Naive thymus-derived CD8-positive, alpha-beta T cell (primary cell): Measurements from ENCODE around the gene CCDC8. TPM values are rescaled to one million over a fixed set of nuclear protein-coding genes. Genes with fewer than 3 reads are reported as not detected.

Experiments used
- ATAC-seq, 2 donors: fragments of 150-1000 bp; cut with Tn5 transposase in 1 of 2; sonication (Bioruptor Pico), chemical (Tn5 transposase) in 1 of 2; 1 replicate in 1 of 2; 2 replicates in 1 of 2; pipeline ENCODE4 v1.10.0; 2021; ENCODE audit warnings: mild to moderate bottlenecking in 2 of 2, moderate library complexity in 2 of 2
- POLR2A ChIA-PET: fragments of 350-600 bp; sonication (Branson Sonifier 250); formaldehyde crosslinking; loops from one replicate; lab custom pipeline; 2021; ENCODE audit warnings: antibody characterized with exemption; lab: Charles Lee
- DNase-seq, 10 donors: peaks; one replicate each; pipeline versions ENCODE4 v3.0.0 to v3.0.0-alpha.2; 2020 to 2022
- H3K27ac Mint-ChIP-seq, 10 donors: one replicate each; pipeline ENCODE4 v1.8.0; 2020 to 2022; ENCODE audit warnings: mild to moderate bottlenecking in 10 of 10, mixed read lengths in 10 of 10, moderate library complexity in 4 of 10, inconsistent platforms in 1 of 10
- H3K27me3 Mint-ChIP-seq, 5 donors: one replicate each; pipeline ENCODE4 v1.8.0; 2021 to 2022; ENCODE audit warnings: mixed read lengths in 5 of 5
- H3K36me3 Mint-ChIP-seq, 3 donors: one replicate each; pipeline ENCODE4 v1.8.0; 2020 to 2022; ENCODE audit warnings: mixed read lengths in 3 of 3, mild to moderate bottlenecking in 2 of 3, inconsistent platforms in 1 of 3
- H3K4me1 Mint-ChIP-seq, 4 donors: one replicate each; pipeline ENCODE4 v1.8.0; 2021 to 2022; ENCODE audit warnings: mixed read lengths in 4 of 4
- H3K4me3 Mint-ChIP-seq, 10 donors: one replicate each; pipeline ENCODE4 v1.8.0; 2020 to 2022; ENCODE audit warnings: mild to moderate bottlenecking in 10 of 10, mixed read lengths in 10 of 10, moderate library complexity in 6 of 10, inconsistent platforms in 1 of 10
- H3K9me3 Mint-ChIP-seq, 9 donors: one replicate each; pipeline ENCODE4 v1.8.0; 2020 to 2022; ENCODE audit warnings: mixed read lengths in 9 of 9, mild to moderate bottlenecking in 3 of 9, inconsistent platforms in 1 of 9, moderate library complexity in 1 of 9
- polyA plus RNA-seq, 3 donors: library from polyadenylated mRNA; unstranded; fragments of 300-500 nt; fragmentation: Illumina TruSeq; gene quantifications; one replicate each; pipeline ENCODE4 v1.2.3, GENCODE V29; 2021
- total RNA-seq, 8 experiments: library from RNA in 2 of 8; stranded (reverse) in 2 of 8; gene quantifications; one replicate each; pipeline ENCODE4 v1.2.3 and lab custom pipeline; 2021 to 2026

CCDC8 gene
- total and polyA plus RNA-seq, 5 experiments from 2014 or later: not detected

- ATAC-seq: peak in 1 of 2 donors; percentile 43
- peak in 2 of 10 donors; percentile 12 to 14 for DNase-seq
- no peaks in the 10 kb centered on the region for H3K27me3 Mint-ChIP-seq
- H3K36me3 Mint-ChIP-seq: peaks cover 0 to 50% (median 5%) of the 10 kb centered on the region in 3 donors
- no peaks in the 10 kb centered on the region for H3K9me3 Mint-ChIP-seq
- POLR2A ChIA-PET: no interaction called here
- no peak overlapping the region for H3K4me3 Mint-ChIP-seq
- H3K27ac Mint-ChIP-seq: peak overlapping the region in 3 of 10 donors; percentile 15 to 41 (median 20)
- peaks cover 14 to 31% (median 18%) of the 10 kb centered on the region in 4 donors for H3K4me1 Mint-ChIP-seq
These were observed 39.6 kb downstream of the CCDC8 start for GRCh38 chr19:46373491-46374359.

GRCh38 chr19:46372901-46373490 is 40.4 kb downstream of the CCDC8 start:
- no peak for ATAC-seq
- H3K4me1 Mint-ChIP-seq: peaks cover 15 to 33% (median 19%) of the 10 kb centered on the region in 4 donors
- H3K36me3 Mint-ChIP-seq: peaks cover 0 to 45% (median 2%) of the 10 kb centered on the region in 3 donors
- H3K27ac Mint-ChIP-seq: no peak overlapping the region
- POLR2A ChIA-PET: interaction anchor here (1.2 kb wide), 1 partner anchor 11 kb away, joined by 3 read pairs; no protein-coding TSS in a partner anchor
- no peak for DNase-seq
- no peak overlapping the region for H3K4me3 Mint-ChIP-seq
- H3K9me3 Mint-ChIP-seq: no peaks in the 10 kb centered on the region
- no peaks in the 10 kb centered on the region for H3K27me3 Mint-ChIP-seq

- Mint-ChIP-seq H3K27ac (peak overlapping the region in 6 of 10 donors; percentile 24 to 82 (median 62)), H3K27me3 (no peaks in the 10 kb centered on the region), H3K4me1 (peaks cover 15 to 37% (median 25%) of the 10 kb centered on the region in 4 donors), H3K4me3 (peak overlapping the region in 2 of 10 donors; percentile 22 to 58), H3K36me3 (peaks cover 0 to 40% (median 0%) of the 10 kb centered on the region in 3 donors), H3K9me3 (no peaks in the 10 kb centered on the region)
- peak in 2 of 10 donors; percentile 16 to 32 for DNase-seq
- ATAC-seq: no peak
- POLR2A ChIA-PET: interaction anchor here (0.6 kb wide), 1 partner anchor 178 kb away, joined by 3 read pairs; no protein-coding TSS in a partner anchor
These were observed 41.9 kb downstream of the CCDC8 start for GRCh38 chr19:46371371-46371901.

GRCh38 chr19:46369817-46370216 is 43.5 kb downstream of the CCDC8 start:
- no peaks in the 10 kb centered on the region for H3K9me3 Mint-ChIP-seq
- H3K27me3 Mint-ChIP-seq: no peaks in the 10 kb centered on the region
- ATAC-seq (no peak), DNase-seq (no peak)
- H3K4me3 Mint-ChIP-seq: no peak overlapping the region
- peaks cover 12 to 47% (median 30%) of the 10 kb centered on the region in 4 donors for H3K4me1 Mint-ChIP-seq
- H3K36me3 Mint-ChIP-seq: peaks cover 0 to 36% (median 0%) of the 10 kb centered on the region in 3 donors
- no peak overlapping the region for H3K27ac Mint-ChIP-seq
- POLR2A ChIA-PET: interaction anchor here (0.6 kb wide), 2 partner anchors 121 to 386 kb away, joined by 3 to 4 read pairs; no protein-coding TSS in a partner anchor

- POLR2A ChIA-PET: interaction anchor here (0.5 to 1.2 kb wide), 2 partner anchors 11 to 72 kb away, joined by 4 read pairs; no protein-coding TSS in a partner anchor
- no peaks in the 10 kb centered on the region for H3K9me3 Mint-ChIP-seq
- peaks cover 5 to 46% (median 7%) of the 10 kb centered on the region in 3 donors for H3K36me3 Mint-ChIP-seq
- DNase-seq: no peak
- no peak for ATAC-seq
- H3K4me3 Mint-ChIP-seq: no peak overlapping the region
- H3K27me3 Mint-ChIP-seq: no peaks in the 10 kb centered on the region
- H3K4me1 Mint-ChIP-seq: peaks cover 16 to 52% (median 40%) of the 10 kb centered on the region in 4 donors
- no peak overlapping the region for H3K27ac Mint-ChIP-seq
These were observed 45.2 kb downstream of the CCDC8 start for GRCh38 chr19:46368116-46368515.

- Mint-ChIP-seq H3K4me1 (peaks cover 16 to 51% (median 40%) of the 10 kb centered on the region in 4 donors), H3K4me3 (no peak overlapping the region), H3K27me3 (no peaks in the 10 kb centered on the region), H3K27ac (peak overlapping the region in 1 of 10 donors; percentile 9), H3K36me3 (peaks cover 5 to 45% (median 7%) of the 10 kb centered on the region in 3 donors), H3K9me3 (no peaks in the 10 kb centered on the region)
- DNase-seq (no peak), ATAC-seq (no peak)
- POLR2A ChIA-PET: no interaction called here
These were observed 45.9 kb downstream of the CCDC8 start for GRCh38 chr19:46367426-46367825.

GRCh38 chr19:46366620-46367292 is 46.6 kb downstream of the CCDC8 start:
- no peak for DNase-seq
- POLR2A ChIA-PET: no interaction called here
- Mint-ChIP-seq H3K27me3 (no peaks in the 10 kb centered on the region), H3K4me3 (no peak overlapping the region), H3K27ac (peak overlapping the region in 2 of 10 donors; percentile 9 to 49), H3K36me3 (peaks cover 5 to 40% (median 9%) of the 10 kb centered on the region in 3 donors), H3K4me1 (peaks cover 18 to 50% (median 40%) of the 10 kb centered on the region in 4 donors), H3K9me3 (no peaks in the 10 kb centered on the region)
- ATAC-seq: no peak

GRCh38 chr19:46365561-46365960 is 47.8 kb downstream of the CCDC8 start:
- Mint-ChIP-seq H3K27me3 (no peaks in the 10 kb centered on the region), H3K27ac (peak overlapping the region in 1 of 10 donors; percentile 71), H3K4me3 (no peak overlapping the region), H3K4me1 (peaks cover 13 to 48% (median 39%) of the 10 kb centered on the region in 4 donors), H3K36me3 (peaks cover 5 to 40% (median 10%) of the 10 kb centered on the region in 3 donors), H3K9me3 (no peaks in the 10 kb centered on the region)
- POLR2A ChIA-PET: no interaction called here
- DNase-seq (no peak), ATAC-seq (no peak)

GRCh38 chr19:46364359-46364758 is 49.0 kb downstream of the CCDC8 start:
- Mint-ChIP-seq H3K4me1 (peaks cover 12 to 51% (median 41%) of the 10 kb centered on the region in 4 donors), H3K27me3 (no peaks in the 10 kb centered on the region), H3K27ac (no peak overlapping the region), H3K4me3 (no peak overlapping the region), H3K36me3 (peaks cover 5 to 43% (median 10%) of the 10 kb centered on the region in 3 donors), H3K9me3 (no peaks in the 10 kb centered on the region)
- POLR2A ChIA-PET: interaction anchor here (0.6 kb wide), 1 partner anchor 32 kb away, joined by 3 read pairs; no protein-coding TSS in a partner anchor
- ATAC-seq (no peak), DNase-seq (no peak)

- Mint-ChIP-seq H3K27me3 (no peaks in the 10 kb centered on the region), H3K27ac (peak overlapping the region in 4 of 10 donors; percentile 0 to 41 (median 22)), H3K9me3 (no peaks in the 10 kb centered on the region), H3K4me3 (peak overlapping the region; percentile 65 to 88 (median 82)), H3K4me1 (peaks cover 15 to 65% (median 49%) of the 10 kb centered on the region in 4 donors), H3K36me3 (peaks cover 5 to 48% (median 10%) of the 10 kb centered on the region in 3 donors)
- POLR2A ChIA-PET: interaction anchor here (0.6 to 0.7 kb wide), 3 partner anchors 23 to 1892 kb away, joined by 3 to 4 read pairs (median 3); no protein-coding TSS in a partner anchor
- ATAC-seq (peak; percentile 75 to 98), DNase-seq (peak in 3 of 10 donors; percentile 62 to 70 (median 66))
These were observed 51.4 kb downstream of the CCDC8 start for GRCh38 chr19:46361915-46362314.
